Esophagus (tissue), 2 donors: ENCODE data around the gene ATG12. TPM values are rescaled to one million over a fixed set of nuclear protein-coding genes. Genes with fewer than 3 reads are reported as not detected.
A peak's percentile ranks its signal among the peaks of the same experiment; 100 is the strongest.

Experiments used
- H3K27ac ChIP-seq, 2 donors: one replicate each; pipeline ENCODE4 v1.5.1; 2013; ENCODE audit warnings: low read depth in 2 of 2, mild to moderate bottlenecking in 2 of 2, inconsistent platforms in 1 of 2, low read length in 1 of 2, moderate library complexity in 1 of 2
- H3K27me3 ChIP-seq, 2 donors: one replicate each; pipeline ENCODE4 v1.6.1; 2013; ENCODE audit warnings: low read length in 2 of 2, control low read depth in 1 of 2, mild to moderate bottlenecking in 1 of 2; ENCODE audit not compliant: insufficient read depth in 2 of 2, control insufficient read depth in 1 of 2
- H3K36me3 ChIP-seq, 2 donors: one replicate each; pipeline ENCODE4 v1.6.1; 2013; ENCODE audit warnings: low read length in 1 of 2; ENCODE audit not compliant: control insufficient read depth in 2 of 2, insufficient read depth in 2 of 2
- H3K4me1 ChIP-seq, 2 donors: one replicate each; pipeline ENCODE4 v1.6.1; 2013; ENCODE audit warnings: low read length in 1 of 2; ENCODE audit not compliant: control insufficient read depth in 2 of 2, insufficient read depth in 2 of 2
- H3K4me3 ChIP-seq, 2 donors: one replicate each; pipeline ENCODE4 v1.5.1; 2013; ENCODE audit warnings: low read length in 2 of 2, mild to moderate bottlenecking in 2 of 2, low read depth in 1 of 2, moderate library complexity in 1 of 2
- H3K9me3 ChIP-seq, 2 donors: one replicate each; pipeline ENCODE4 v1.6.1; 2013; ENCODE audit warnings: mild to moderate bottlenecking in 2 of 2, low read depth in 1 of 2, low read length in 1 of 2, moderate library complexity in 1 of 2; ENCODE audit not compliant: control insufficient read depth in 2 of 2, insufficient read depth in 1 of 2
- WGBS, 2 donors: extraction: QIAGEN DNeasy Blood & Tissue Kit; methylation state at CpG; one replicate each; pipeline ENCODE4 v1.1.7; 2013; 5-methylcytosine and 5-hydroxymethylcytosine counted together
- polyA plus RNA-seq, 2 donors: library from polyadenylated mRNA; stranded (reverse); fragments of 200-250 nt; gene quantifications; one replicate each; pipeline ENCODE4 v1.2.3, GENCODE V29; 2013
- donor health status: healthy with polysubstance abuse.
- donor health status: Bipolar disorder and iron deficiency.

The ATG12 gene
- polyA plus RNA-seq, 2 donors: 15.3 to 19.5 TPM

DNA sequence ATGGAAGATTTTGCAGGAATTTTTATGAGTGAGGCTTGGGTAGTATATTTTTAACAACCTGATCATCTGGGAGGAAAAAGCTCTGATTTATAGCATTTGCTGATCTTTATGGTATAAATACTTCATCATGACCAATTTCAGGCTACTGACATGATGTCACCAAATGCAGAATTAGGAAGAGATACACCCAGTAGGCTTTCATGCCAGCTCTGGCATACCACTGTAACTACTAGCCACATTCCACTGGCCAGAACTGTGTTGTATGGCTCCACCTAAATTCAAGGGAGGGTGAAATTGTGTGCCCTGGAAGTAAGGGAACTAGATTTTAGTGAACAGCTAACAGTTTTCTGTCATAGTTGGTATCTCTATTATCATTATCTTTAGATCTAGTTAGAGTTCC lies 18.0 kb upstream of the ATG12 start:
- Histone ChIP-seq H3K36me3 (no peaks in the 10 kb centered on the region), H3K9me3 (no peaks in the 10 kb centered on the region), H3K27me3 (no peaks in the 10 kb centered on the region), H3K4me1 (no peaks in the 10 kb centered on the region), H3K4me3 (no peak overlapping the region), H3K27ac (no peak overlapping the region)

DNA sequence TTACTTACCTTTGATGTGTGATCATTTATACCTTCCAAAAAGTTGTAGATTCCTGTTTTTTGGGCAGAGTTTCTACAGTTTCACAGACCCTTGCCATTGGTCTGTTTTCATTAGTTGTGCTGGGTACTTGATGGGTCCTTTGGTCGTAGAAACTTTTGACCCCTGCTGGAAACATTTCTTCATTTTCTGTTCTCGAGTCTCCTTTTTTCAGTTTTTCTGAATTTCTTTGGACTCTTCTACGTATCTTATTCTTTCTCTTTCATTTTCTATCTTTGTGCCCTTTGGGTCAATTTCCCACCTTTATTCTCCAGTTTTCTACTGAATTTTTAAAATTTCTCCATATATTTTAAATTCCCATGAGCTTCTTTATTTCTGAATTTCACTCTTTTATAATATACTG lies 17.0 kb upstream of the ATG12 start:
- H3K4me3 ChIP-seq: no peak overlapping the region
- no peaks in the 10 kb centered on the region for H3K4me1 ChIP-seq
- H3K27ac ChIP-seq: no peak overlapping the region
- 80 to 82% methylated on average over 3 of the region's 3 CpGs for WGBS, 2 donors
- H3K36me3 ChIP-seq: no peaks in the 10 kb centered on the region
- H3K27me3 ChIP-seq: no peaks in the 10 kb centered on the region
- no peaks in the 10 kb centered on the region for H3K9me3 ChIP-seq

DNA sequence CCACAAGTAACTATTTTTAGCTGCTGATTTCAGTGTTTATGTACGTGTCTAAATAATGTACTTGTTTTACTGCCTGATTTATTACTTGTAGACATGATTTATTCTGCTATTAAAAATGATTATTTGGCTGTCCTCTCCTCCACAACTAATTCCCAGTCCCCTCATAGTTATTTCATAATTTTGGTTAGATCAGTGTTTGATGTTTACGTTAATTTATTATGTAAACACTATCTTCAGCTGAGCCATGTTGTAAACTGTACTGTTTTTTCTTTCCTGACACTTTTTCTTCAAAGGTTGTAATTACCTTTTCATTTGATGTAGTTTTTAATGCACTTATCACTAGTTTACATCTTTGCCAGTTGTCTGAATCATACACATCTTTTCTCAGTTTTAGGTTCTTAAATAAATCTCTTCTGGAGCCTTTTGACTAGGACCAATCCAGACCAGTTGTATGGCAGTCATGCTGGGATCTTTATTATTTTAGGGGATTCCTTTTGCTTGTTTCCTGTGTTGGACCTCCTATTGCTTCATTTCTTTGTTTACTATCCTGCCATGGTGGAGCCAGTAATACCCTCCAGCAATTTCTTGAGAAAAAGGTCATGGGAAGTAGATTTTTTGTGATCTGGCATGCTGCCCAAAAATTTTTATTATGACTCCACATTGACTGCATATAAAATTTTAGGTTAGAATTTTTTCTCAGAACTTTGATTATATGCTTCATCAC lies 16.4 kb upstream of the ATG12 start:
- Histone ChIP-seq H3K27me3 (no peaks in the 10 kb centered on the region), H3K9me3 (no peaks in the 10 kb centered on the region), H3K4me3 (no peak overlapping the region), H3K36me3 (no peaks in the 10 kb centered on the region), H3K27ac (no peak overlapping the region), H3K4me1 (no peaks in the 10 kb centered on the region)
- WGBS, 2 donors: 39 to 51% methylated on average over 2 of the region's 2 CpGs

DNA sequence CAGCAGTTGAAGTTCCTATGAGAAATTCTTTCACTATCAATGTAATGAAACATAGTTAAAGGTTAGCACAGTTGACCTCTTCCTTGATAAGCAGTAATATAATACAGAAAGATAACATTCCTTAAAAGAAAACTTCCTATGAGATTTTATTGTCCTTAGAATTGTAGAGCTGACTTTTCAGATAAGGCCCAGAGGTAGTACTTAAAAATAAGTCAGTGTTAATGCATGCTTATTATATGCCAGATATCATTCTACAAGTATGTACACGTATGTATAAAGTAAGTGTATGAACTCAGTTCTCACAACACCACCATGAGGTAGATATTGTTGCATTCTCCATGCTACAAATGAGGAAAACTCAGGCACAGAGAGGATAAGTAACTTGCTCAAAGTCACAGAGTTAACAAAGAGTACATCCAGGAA lies 15.7 kb upstream of the ATG12 start:
- Histone ChIP-seq H3K4me1 (no peaks in the 10 kb centered on the region), H3K9me3 (no peaks in the 10 kb centered on the region), H3K4me3 (no peak overlapping the region), H3K27me3 (no peaks in the 10 kb centered on the region), H3K27ac (no peak overlapping the region), H3K36me3 (no peaks in the 10 kb centered on the region)
- WGBS, 2 donors: 60 to 63% methylated on average over 1 of the region's 1 CpG

DNA sequence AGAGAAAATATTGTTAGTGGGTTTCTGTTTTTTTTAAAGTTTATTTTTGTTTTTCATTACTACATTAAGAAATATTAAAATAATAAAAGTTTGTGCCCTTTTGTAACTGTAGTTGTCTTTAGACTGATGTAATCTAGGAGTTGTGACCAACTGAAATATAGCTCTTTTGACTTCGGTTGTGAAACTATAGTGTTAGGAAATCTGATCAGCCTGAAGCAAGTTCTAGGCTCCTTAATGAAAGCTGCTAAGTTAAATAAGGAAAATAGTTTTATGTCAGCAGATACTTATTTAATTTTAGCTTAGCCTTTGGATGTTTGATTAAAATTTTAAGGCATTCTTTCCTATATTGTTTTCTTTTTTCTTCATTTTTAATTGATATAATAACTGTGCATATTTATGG lies 14.6 kb upstream of the ATG12 start:
- Histone ChIP-seq H3K4me3 (no peak overlapping the region), H3K9me3 (no peaks in the 10 kb centered on the region), H3K27me3 (no peaks in the 10 kb centered on the region), H3K4me1 (no peaks in the 10 kb centered on the region), H3K36me3 (no peaks in the 10 kb centered on the region), H3K27ac (no peak overlapping the region)
- 71% methylated on average over 1 of the region's 1 CpG for WGBS, 2 donors

DNA sequence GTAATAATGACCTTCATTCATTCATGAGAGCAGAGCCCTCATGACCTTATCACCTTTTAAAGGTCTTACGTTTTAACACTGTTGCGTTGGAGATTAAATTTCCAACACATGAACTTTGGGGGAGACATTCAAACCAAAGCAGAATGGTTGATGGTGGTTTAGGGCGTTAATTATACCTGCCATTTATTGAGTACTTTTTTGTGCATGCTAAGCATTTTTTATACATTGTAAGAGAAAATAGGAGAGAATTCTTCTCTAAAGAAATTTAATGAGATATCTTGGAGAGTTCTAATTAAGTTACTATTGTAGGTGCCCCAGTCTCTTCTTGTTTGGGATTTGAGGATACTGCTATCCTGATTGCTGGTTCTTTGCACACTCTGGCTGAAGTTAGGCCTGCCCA lies 12.8 kb upstream of the ATG12 start:
- Histone ChIP-seq H3K36me3 (no peaks in the 10 kb centered on the region), H3K9me3 (no peaks in the 10 kb centered on the region), H3K4me1 (no peaks in the 10 kb centered on the region), H3K27ac (no peak overlapping the region), H3K27me3 (no peaks in the 10 kb centered on the region), H3K4me3 (no peak overlapping the region)
- WGBS, 2 donors: 94 to 97% methylated on average over 3 of the region's 3 CpGs

DNA sequence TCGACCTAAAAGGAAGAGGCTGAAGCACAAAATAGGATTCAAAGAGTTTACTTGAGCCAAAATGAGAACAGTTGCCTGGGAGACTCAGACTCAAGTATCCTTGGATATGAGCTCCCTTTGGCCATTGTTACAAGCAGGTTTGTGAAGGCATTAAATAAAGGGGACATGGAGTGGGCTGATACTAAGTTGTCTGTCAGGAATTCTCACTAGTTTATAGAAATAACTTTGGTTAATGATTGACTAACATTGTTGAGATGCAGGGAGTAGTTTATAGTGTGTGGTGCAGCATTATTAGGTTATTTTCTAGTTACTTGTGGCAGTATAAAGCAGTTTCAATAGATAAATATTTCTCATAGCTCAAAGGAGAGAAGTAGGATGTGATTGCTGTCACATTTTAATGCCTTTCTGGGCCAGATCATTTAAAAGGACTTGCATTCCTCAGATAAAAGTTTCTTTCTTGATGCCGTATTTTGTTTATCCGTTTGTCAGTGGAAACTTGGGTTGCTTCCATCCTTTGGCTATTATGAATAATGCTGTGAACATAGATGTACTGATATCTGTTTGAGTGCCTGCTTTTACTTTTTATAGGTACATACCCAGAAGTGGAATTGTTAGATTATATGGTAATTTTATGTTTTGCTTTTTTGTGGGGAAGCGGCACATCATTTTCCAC lies 9.5 kb upstream of the ATG12 start:
- Histone ChIP-seq H3K27ac (no peak overlapping the region), H3K27me3 (no peaks in the 10 kb centered on the region), H3K4me1 (no peaks in the 10 kb centered on the region), H3K4me3 (no peak overlapping the region), H3K9me3 (no peaks in the 10 kb centered on the region), H3K36me3 (no peaks in the 10 kb centered on the region)
- 53 to 57% methylated on average over 4 of the region's 4 CpGs for WGBS, 2 donors

DNA sequence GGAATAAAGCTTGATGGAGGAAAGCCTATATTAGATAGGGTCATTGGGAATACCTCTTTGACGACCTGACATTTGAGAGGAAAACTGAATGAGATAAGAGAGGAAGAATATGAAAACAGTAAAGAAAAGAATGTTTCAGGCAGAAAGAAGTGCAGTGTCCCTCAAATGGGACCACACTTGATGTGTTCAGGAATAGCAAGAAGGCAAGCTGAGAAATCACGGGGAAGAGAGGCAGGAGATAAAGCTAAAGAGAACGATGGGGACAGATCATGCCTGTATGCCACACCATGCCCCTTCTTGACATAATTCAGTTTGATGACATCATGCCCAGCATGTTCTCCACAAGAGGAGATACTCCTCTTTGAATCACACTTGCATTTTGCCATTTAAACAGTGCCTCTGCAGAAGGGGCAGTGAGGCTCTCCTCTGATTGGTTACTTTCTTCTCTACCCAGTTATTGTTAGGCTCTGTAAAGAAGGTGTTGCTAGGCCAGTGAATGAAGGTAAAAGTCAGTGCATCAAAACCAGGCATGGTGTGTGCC lies 8.0 kb upstream of the ATG12 start:
- no peaks in the 10 kb centered on the region for H3K36me3 ChIP-seq
- no peaks in the 10 kb centered on the region for H3K9me3 ChIP-seq
- H3K4me1 ChIP-seq: peaks cover 0 to 3% of the 10 kb centered on the region in 2 donors
- H3K4me3 ChIP-seq: no peak overlapping the region
- WGBS, 2 donors: 93 to 95% methylated on average over 3 of the region's 3 CpGs
- H3K27me3 ChIP-seq: no peaks in the 10 kb centered on the region
- H3K27ac ChIP-seq: no peak overlapping the region

DNA sequence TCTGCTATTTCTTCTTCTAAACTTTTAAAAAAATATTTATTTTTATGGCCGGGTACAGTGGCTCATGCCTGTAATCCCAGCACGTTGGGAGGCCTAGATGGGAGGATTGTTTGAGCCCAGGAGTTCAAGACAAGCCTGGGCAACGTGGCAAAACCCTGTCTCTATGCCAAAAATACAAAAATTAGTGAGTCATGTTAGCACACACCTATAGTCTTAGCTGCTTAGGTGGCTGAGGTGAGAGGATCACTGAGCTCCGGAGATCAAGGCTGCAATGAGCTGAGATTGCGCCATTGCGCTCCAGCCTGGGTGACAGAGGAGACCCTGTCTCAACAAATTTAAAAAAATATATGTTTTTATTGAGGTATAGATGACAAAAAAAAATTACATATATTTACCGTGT lies 5.9 kb upstream of the ATG12 start:
- no peaks in the 10 kb centered on the region for H3K27me3 ChIP-seq
- peaks cover 0 to 3% of the 10 kb centered on the region in 2 donors for H3K4me1 ChIP-seq
- H3K27ac ChIP-seq: peak overlapping the region in 1 of 2 donors; percentile 7
- no peak overlapping the region for H3K4me3 ChIP-seq
- H3K36me3 ChIP-seq: no peaks in the 10 kb centered on the region
- H3K9me3 ChIP-seq: no peaks in the 10 kb centered on the region
- WGBS, 2 donors: 64 to 70% methylated on average over 7 of the region's 7 CpGs
